ENCODE results near the gene KCTD7.

- no peak for TF ChIP-seq POLR2AphosphoS5 (IDR thresholded peaks at IDR 0.05; ENCODE audit: low read depth, low read length)
- TF ChIP-seq TAF1 (IDR thresholded peaks at IDR 0.05; ENCODE audit: borderline replicate concordance, insufficient read depth, low read length), result no peak
Observed at GRCh38 chr7:66639773-66640172, 11.1 kb downstream of the KCTD7 start.

Measured in PFSK-1 (cell line).